Gastrocnemius medialis (tissue), 4 donors: ENCODE data around the gene ERV3-1.
"Not testable (repeated sequence)": the region's sequence is repeated elsewhere in the genome, so short reads cannot be mapped to it uniquely, and the experiment has no call there.

Experiments
- POLR2A ChIP-seq, 2 donors: fragments of 450-650 bp; IDR thresholded peaks; one replicate each; pipeline ENCODE4 v1.6.1; 2017; ENCODE audit warnings: antibody characterized with exemption in 2 of 2, mild to moderate bottlenecking in 2 of 2, moderate library complexity in 2 of 2
- TF ChIP-seq, protein P1 (sequence below), 5 experiments: fragments of 450-650 bp in 3 of 5; fragments of 200-600 bp in 2 of 5; sonication (generic) in 2 of 5; IDR thresholded peaks in 4 of 5; conservative IDR thresholded peaks in 1 of 5; 1 replicate in 4 of 5; 2 replicates in 1 of 5; pipeline ENCODE4 v1.5.1; 2016 to 2019; ENCODE audit warnings: antibody characterized with exemption in 5 of 5, mild to moderate bottlenecking in 3 of 5, moderate library complexity in 3 of 5

DNA sequence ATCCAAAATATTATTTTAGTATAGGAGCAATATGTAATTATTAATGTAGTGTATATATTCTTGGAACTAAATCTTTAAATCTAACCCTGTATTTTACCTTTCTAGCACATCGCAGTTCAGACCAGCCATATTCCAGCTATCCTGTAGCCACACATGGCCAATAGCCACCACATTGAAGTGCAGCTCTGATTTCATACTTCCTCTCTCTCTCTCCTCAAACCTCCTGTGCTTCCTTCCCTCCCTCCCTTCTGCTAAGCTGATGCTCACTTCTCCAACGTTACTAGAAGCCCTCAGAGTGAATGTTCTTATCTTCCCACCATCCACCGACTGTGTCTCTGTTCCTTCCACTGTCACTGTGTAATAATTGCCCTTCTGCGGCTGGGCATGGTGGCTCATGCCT, 549 bp upstream of the ERV3-1 start:
- TF ChIP-seq, protein P1, sequence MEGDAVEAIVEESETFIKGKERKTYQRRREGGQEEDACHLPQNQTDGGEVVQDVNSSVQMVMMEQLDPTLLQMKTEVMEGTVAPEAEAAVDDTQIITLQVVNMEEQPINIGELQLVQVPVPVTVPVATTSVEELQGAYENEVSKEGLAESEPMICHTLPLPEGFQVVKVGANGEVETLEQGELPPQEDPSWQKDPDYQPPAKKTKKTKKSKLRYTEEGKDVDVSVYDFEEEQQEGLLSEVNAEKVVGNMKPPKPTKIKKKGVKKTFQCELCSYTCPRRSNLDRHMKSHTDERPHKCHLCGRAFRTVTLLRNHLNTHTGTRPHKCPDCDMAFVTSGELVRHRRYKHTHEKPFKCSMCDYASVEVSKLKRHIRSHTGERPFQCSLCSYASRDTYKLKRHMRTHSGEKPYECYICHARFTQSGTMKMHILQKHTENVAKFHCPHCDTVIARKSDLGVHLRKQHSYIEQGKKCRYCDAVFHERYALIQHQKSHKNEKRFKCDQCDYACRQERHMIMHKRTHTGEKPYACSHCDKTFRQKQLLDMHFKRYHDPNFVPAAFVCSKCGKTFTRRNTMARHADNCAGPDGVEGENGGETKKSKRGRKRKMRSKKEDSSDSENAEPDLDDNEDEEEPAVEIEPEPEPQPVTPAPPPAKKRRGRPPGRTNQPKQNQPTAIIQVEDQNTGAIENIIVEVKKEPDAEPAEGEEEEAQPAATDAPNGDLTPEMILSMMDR (IDR thresholded peaks at IDR 0.05 in 4 of 5, conservative IDR thresholded peaks at IDR 0.05 in 1 of 5): not testable (repeated sequence)
- not testable (repeated sequence) for TF ChIP-seq POLR2A (IDR thresholded peaks at IDR 0.05)
